Stimulated activated CD8-positive, alpha-beta memory T cell treated with anti-CD3 and anti-CD28 coated beads, Interleukin-2, amount 100 ng/mL, for 48 hours (primary cell): ENCODE measurements around the gene FTO.

Source experiments
- DNase-seq, 2 donors: peaks; one replicate each; pipeline ENCODE4 v3.0.0-alpha.2; 2020; ENCODE audit warnings: low read depth in 2 of 2

FTO gene

DNA sequence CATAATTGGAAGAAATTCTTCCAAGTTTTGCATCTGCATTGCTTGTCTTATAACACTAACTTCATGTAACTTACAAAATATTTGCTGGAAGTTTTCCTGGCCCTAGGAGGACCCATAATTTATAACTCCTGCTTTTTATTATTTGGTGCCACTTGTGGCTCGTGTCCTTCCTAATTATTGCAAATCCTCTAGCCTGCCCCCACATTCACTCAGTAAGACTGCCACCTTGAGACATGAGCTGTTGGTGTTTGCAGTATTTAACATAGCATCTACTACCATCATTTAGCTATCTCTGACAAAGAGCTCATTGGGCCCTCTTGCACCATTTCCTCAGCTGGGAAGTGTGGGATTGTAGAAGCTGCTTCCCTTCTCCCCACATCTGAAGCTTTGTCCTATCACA, 49.5 kb downstream of the FTO start:
- DNase-seq, result no peak

DNA sequence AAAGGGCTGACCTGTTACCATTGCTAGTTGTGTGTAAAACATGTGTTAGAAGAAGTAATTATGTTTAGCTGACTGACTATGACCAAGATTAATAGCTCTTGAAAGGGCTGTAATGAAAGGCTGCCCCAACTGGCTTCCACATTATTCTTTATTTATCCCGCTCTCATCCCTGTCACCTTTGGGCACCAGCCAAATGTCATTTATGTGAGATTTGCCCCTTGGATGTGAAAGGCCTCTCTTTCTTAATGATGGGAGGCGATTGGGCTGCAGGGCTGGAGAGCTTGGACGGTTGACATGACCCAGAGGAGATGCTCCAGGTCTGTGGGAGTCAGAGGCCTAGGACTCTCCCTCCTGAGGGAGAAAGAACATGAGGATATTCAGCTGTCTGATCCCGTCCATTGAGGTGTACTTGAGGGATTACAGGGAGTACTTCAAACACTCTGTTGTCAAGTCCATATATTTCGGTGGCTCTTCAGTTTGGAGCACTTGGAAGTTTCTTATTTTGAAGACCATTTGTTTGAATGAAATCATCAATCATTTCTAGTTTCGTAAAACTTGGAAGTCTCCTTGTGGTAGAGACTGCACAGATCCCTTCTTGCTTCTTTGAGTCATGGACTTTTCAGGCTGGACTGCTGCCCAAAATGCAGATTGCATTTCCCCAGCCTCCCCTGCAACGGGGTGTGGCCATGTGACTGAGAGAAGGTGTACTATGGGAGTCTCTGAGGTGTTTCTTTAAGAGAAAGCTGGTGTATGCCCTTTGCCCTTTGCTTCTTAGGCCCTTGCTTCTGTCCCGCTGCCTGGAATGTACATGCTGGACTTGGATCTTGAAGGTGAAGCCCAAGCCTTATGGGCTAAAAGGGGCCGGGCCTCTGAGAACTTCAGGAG, 51.3 kb downstream of the FTO start:
- DNase-seq, result no peak

DNA sequence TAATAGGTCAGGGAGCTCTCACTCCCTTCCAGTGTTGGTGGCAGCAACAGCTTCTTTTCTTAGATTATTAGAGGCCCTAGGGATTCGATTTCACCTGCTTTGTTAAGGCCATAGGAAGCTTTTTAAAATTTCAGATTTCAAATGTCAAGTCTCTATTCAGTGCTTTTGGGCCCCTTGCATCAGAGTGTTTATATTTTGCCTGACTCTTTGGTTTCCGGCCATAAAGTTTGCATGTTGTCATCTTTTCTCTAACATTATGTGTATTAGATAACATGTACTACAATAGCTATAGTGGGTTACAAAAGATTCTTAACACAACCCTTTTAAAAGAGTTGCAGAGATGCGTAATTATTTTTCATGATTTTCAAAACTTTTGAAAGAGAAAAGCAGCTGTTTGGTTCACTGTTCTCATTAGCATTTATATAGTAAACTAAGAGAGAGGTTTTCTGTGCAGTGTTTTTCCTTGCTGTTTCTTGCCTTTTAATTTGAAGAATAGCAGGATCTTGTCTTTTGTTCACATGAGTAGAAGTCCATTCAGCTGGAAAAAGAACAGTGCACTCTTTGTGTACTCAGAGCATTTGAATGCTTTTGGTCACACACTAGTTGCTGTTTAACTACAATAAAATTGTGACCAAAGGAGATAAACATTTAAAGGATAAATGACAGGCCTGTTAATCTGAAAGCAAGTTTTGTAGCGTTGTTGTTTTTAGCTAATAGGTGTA, 52.5 kb downstream of the FTO start:
- no peak for DNase-seq

- DNase-seq, result no peak
These were observed 54.1 kb downstream of the FTO start for GRCh38 chr16:53757971-53758609.

DNA sequence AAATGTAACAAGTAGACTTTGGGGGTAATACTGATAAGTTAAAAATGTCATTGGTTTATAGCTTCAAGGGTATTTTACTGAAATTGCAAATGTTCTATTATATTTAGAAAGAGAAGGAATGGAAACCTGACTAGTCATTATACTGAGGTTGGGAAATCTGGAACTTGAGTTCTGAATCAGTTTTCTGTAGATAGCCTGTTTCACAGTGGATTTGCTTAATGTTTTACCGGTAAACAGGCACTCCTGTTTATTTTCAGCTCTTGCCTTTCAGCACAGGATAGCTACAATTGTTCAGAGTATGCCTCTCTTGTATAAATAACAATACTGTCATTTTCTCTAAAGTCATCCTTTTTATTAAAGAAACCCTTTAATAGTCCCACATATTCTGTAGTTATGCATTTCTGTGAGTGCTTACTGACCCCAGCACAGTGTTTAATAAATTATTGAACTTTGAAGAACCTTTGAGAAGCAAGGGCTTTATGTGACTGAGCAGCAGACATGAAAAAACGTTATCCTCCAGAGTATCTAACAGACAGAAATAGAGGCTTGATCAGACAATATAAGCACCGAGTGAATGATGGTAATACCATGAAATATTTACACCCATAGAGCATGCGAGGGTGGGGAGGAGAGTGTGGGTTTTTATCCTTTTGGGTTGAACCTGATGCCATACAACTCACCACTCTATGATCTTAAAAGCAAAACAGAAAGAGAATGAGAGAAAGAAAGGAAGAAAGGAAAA, 58.2 kb downstream of the FTO start:
- DNase-seq, result no peak

GRCh38 chr16:53766304-53767016, 62.5 kb downstream of the FTO start:
- no peak for DNase-seq

DNA sequence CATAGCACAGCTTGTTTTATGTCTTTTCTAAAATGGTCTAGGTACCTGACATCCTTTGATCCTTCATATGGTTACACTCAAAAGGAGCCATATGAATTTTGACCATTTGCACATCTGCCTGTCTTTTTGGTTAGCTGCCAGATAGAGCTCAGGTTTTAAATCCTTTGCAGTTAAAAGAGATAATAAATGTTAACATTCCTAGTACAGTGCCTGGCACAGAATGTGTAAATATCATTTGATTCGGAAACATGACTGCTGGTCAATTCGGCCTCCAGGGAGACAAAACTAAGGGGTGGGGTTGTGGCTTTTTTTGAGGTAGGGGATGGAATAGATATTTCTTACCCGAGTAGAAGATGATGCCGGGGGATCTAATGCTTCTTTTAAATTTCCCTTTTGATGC, 64.2 kb downstream of the FTO start:
- DNase-seq, result no peak

- DNase-seq, result no peak
These were observed 64.6 kb downstream of the FTO start for GRCh38 chr16:53768593-53768992.

DNA sequence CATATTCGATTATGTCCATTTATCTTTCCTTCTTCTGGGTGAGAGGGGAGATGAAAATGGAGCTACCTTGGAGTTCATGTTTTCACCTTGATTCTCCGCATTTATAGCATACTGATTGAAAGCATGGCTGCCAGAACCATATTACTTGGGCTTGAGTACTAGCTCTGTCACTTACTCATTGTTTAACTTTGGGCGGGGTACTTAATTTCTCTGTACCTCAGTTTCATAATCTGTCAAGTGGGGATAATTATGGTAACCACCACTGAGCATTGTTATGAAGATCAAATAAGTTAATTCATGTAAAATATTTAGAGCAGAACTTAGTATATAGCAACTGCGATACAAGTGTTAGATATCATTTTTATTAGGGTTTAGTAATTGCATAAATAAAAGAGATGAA, 65.2 kb downstream of the FTO start:
- no peak for DNase-seq

GRCh38 chr16:53769787-53770186, 65.8 kb downstream of the FTO start:
- no peak for DNase-seq

- DNase-seq, result no peak
These were observed 66.7 kb downstream of the FTO start for GRCh38 chr16:53770641-53771040.

- no peak for DNase-seq
These were observed 67.9 kb downstream of the FTO start for GRCh38 chr16:53771655-53772497.

GRCh38 chr16:53773150-53773846, 69.3 kb downstream of the FTO start:
- no peak for DNase-seq

GRCh38 chr16:53773881-53774280, 69.9 kb downstream of the FTO start:
- DNase-seq, result no peak

DNA sequence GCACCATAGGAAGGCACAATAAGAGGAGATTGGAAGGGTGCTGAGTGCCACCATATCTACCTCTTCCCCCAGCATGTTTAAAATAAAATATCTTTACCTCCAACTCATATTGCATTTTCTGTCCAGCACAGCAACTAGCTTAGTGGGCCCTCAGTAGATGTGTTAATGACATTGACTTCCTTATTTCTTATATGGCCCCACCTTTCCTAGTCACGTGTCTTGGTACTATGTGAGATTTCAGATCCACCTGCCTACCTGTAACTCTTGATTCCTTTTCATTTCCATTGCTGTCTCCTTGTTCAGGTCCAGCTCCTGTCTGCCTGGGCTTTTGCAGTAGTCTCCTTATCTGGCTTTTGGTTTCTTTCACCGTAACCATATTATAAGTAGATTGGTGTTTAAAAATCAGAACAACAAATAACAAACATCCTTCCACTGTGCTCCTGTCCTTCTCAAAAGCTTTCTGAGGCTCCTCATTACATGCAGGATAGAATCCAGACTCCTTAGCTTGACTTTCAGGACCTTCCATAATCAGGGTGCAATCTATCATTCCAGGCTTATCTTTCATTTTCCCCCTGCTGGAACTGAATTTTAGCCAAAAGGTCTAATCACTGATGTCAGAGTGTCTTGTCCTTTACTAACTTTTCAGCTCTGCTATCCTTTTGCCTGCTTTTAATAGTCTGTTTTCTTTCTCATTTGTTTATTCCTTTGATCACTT, 71.3 kb downstream of the FTO start:
- DNase-seq, result no peak

DNA sequence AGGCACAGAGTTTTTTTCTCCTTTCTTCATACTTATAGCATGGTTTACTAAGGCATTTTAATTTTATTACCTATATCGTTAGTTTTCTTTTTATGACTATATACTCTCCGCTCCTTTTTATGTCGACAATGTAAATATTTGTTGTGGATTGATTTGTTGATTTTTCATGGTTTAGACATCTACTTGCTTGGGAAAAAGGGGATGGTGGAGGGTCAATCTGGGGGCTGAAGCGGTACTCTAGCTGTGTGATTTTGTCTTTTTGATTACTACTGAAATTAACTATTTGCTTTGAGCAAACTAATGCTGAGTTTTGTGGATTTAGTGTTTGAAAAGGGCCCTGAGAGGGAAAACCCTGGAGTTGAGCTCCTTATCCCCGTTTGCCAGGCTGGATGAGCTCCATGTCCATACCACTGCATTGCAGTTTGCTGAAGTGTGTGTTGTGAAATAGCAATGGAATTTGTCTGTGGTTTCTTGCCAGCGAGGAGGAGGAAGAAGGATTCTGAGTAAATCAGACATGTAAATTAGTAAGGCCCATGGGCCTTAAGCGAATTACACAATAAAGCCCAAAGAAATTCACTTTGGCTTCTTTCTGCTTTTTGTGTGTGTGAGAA, 72.0 kb downstream of the FTO start:
- no peak for DNase-seq

GRCh38 chr16:53779186-53779585, 75.2 kb downstream of the FTO start:
- no peak for DNase-seq

- no peak for DNase-seq
These were observed 76.1 kb downstream of the FTO start for GRCh38 chr16:53780051-53780450.
